Measurements from ENCODE around the gene NEIL3. TPM values are rescaled to one million over a fixed set of nuclear protein-coding genes. Genes with fewer than 3 reads are reported as not detected.
A peak's percentile ranks its signal among the peaks of the same experiment; 100 is the strongest.
"Not testable (repeated sequence)": the region's sequence is repeated elsewhere in the genome, so short reads cannot be mapped to it uniquely, and the experiment has no call there.

NEIL3 gene
- total RNA-seq, 1 donor from 2014 or later, result 0.98 TPM

DNA sequence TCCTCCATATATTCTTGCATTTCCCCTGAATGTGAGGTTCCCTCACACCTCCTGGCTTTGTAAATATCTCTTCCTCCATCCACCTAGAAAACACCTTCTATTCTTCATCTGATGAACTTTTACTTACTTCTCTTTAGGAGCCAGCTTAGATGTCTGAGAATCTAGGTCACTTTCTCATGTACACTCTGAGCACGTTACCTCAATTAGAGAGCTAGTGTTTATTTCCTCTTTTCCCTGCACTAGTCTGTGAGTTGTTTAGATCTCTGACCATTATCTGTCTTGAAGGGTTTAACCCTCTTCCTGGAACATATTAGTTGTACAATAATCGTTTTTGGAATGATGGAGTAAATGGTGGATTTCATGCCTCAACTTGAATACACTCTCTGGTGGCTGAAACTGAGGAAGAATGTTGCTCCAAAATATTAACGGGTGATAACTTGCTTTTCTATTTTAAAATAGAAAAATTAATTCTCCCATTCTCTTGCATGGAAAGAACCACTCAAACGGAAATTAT lies 8.5 kb upstream of the NEIL3 start:
- intact Hi-C loops (cut with DNase I), result no loop called here
- TF ChIP-seq POLR2AphosphoS5 (IDR thresholded peaks at IDR 0.05; ENCODE audit: insufficient read depth in 1 of 2, low read depth in 1 of 2), result no peak
- TF ChIP-seq CTCF (IDR thresholded peaks at IDR 0.05), result no peak
- no peak for TF ChIP-seq POLR2A (IDR thresholded peaks at IDR 0.05)
- no peaks in the 10 kb centered on the region for H3K4me1 ChIP-seq
- no peaks in the 10 kb centered on the region for H3K27me3 ChIP-seq
- no peak overlapping the region for H3K27ac ChIP-seq
- no peak overlapping the region for H3K4me3 ChIP-seq
- DNase-seq (ENCODE audit: extremely low spot score in 2 of 2), result no peak
- peaks cover 8% of the 10 kb centered on the region for H3K9me3 ChIP-seq
- no peaks in the 10 kb centered on the region for H3K36me3 ChIP-seq

DNA sequence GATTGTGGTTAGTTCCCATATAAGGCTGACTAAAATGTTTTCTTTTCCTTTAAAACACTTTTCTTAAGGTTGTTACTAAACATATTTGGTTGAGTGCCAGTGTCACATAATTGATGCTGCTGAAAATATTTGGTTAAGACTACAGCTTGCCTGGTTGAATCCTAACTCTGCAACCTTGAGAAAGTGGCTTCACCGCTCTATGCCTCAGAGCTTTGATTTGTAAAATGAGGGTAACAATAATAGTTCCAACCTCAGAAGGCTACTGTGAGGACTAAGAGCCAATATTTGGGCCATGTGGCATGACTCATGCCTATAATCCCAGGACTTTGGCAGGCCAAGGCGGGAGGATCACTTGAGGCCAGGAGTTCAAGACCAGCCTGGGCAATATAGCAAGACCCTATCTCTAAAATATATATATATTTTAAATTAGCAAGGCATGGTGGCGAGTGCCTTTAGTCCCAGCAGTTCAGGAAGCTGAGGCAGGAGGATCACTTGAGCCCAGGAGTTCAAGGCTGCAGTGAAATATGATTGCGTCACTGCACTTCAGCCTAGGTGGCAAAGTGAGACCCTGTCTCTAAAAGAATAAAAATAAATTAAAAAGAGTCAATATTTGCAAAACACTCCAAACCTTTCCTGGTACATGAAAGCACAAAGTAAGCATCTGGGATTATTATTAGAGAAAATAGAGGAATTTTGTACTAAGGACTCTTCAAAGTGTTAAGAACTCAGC lies 7.1 kb upstream of the NEIL3 start:
- Histone ChIP-seq H3K36me3 (no peaks in the 10 kb centered on the region), H3K9me3 (peaks cover 7% of the 10 kb centered on the region), H3K4me3 (no peak overlapping the region), H3K27me3 (no peaks in the 10 kb centered on the region), H3K27ac (no peak overlapping the region), H3K4me1 (no peaks in the 10 kb centered on the region)
- intact Hi-C loops (cut with DNase I), result no loop called here
- no peak for DNase-seq (ENCODE audit: extremely low spot score in 2 of 2)
- TF ChIP-seq CTCF (IDR thresholded peaks at IDR 0.05), result no peak
- no peak for TF ChIP-seq POLR2AphosphoS5 (IDR thresholded peaks at IDR 0.05; ENCODE audit: insufficient read depth in 1 of 2, low read depth in 1 of 2)
- no peak for TF ChIP-seq POLR2A (IDR thresholded peaks at IDR 0.05)

- Histone ChIP-seq H3K4me1 (no peaks in the 10 kb centered on the region), H3K4me3 (no peak overlapping the region), H3K36me3 (no peaks in the 10 kb centered on the region), H3K27me3 (no peaks in the 10 kb centered on the region), H3K9me3 (no peaks in the 10 kb centered on the region), H3K27ac (no peak overlapping the region)
- intact Hi-C loops (cut with DNase I), result no loop called here
- TF ChIP-seq CTCF (IDR thresholded peaks at IDR 0.05), result no peak
- TF ChIP-seq POLR2AphosphoS5 (IDR thresholded peaks at IDR 0.05; ENCODE audit: insufficient read depth in 1 of 2, low read depth in 1 of 2), result no peak
- no peak for TF ChIP-seq POLR2A (IDR thresholded peaks at IDR 0.05)
- DNase-seq (ENCODE audit: extremely low spot score in 2 of 2), result no peak
Observed at GRCh38 chr4:177304094-177304493, 5.6 kb upstream of the NEIL3 start.

- DNase-seq (ENCODE audit: extremely low spot score in 2 of 2); H3K27ac ChIP-seq; intact Hi-C loops (cut with DNase I); H3K9me3 ChIP-seq; H3K27me3 ChIP-seq; H3K4me1 ChIP-seq; H3K36me3 ChIP-seq; H3K4me3 ChIP-seq: not testable (repeated sequence)
Observed at GRCh38 chr4:177304864-177305263, 4.8 kb upstream of the NEIL3 start.

DNA sequence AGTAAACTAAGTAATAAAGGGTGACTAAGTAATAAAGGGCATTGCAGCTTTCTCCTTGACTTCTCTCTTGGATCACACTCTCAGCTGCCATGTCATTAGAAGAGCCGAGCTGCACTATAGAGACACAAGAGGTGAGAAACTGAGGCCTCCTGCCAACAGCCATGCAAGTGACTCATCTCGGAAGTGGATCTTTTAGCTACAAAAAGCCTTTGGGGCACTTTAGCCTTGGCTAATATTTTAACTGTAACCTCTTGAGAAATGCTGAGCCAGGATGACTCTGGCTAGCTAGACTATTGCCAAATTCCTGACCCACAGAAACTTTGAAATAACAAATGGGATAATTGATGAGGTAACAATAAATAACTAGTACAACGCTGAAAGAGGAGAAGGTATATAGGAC lies 1.5 kb upstream of the NEIL3 start:
- no peaks in the 10 kb centered on the region for H3K36me3 ChIP-seq
- DNase-seq (ENCODE audit: extremely low spot score in 2 of 2), result no peak
- no peak overlapping the region for H3K4me3 ChIP-seq
- intact Hi-C loops (cut with DNase I), result no loop called here
- peaks cover 13% of the 10 kb centered on the region for H3K4me1 ChIP-seq
- TF ChIP-seq POLR2A (IDR thresholded peaks at IDR 0.05) (no peak), POLR2AphosphoS5 (IDR thresholded peaks at IDR 0.05; ENCODE audit: insufficient read depth in 1 of 2, low read depth in 1 of 2) (peak in 1 of 2 donors; percentile 48)
- no peak overlapping the region for H3K27ac ChIP-seq
- no peaks in the 10 kb centered on the region for H3K27me3 ChIP-seq
- no peaks in the 10 kb centered on the region for H3K9me3 ChIP-seq

DNA sequence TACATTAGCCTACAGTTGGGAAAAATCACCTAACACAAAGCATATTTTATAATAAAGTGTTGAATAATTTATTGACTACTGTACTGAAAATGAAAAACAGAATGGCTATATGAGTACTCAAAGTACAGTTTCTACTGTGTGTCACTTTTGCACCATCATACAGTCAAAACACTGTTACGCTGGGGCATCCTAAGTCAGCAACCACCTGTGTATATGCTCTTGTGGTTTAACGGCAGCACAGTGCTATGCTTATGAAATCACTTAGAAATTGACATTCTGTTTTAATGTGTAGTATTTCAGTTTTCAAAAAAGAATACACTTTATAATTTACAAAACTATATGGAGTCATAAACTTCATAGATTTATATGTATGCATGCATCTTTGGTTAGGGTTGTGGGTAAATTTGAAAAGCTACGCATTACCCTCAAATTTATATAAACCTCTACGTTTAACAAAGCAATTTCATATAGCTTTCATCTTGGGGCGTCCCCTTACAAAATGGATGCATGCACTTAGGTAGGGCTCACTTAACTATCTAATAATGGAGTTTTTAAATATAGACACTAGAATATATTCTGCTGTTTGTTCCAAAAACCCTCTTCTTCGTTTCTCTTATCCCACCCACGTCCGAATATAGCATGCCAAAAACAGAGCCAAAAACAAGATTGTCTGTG lies 690 bp upstream of the NEIL3 start:
- intact Hi-C loops (cut with DNase I), result no loop called here
- peaks cover 13% of the 10 kb centered on the region for H3K4me1 ChIP-seq
- TF ChIP-seq CTCF (IDR thresholded peaks at IDR 0.05) (no peak), POLR2AphosphoS5 (IDR thresholded peaks at IDR 0.05; ENCODE audit: insufficient read depth in 1 of 2, low read depth in 1 of 2) (no peak), POLR2A (IDR thresholded peaks at IDR 0.05) (no peak)
- peak overlapping the region; percentile 61 to 65 for H3K4me3 ChIP-seq
- no peaks in the 10 kb centered on the region for H3K27me3 ChIP-seq
- DNase-seq (ENCODE audit: extremely low spot score in 2 of 2), result no peak
- no peaks in the 10 kb centered on the region for H3K9me3 ChIP-seq
- no peak overlapping the region for H3K27ac ChIP-seq
- no peaks in the 10 kb centered on the region for H3K36me3 ChIP-seq
